Measurements from ENCODE around the gene PHF13. TPM values are rescaled to one million over a fixed set of nuclear protein-coding genes. Genes with fewer than 3 reads are reported as not detected.
"Not testable (repeated sequence)": the region's sequence is repeated elsewhere in the genome, so short reads cannot be mapped to it uniquely, and the experiment has no call there.

The PHF13 gene
- polyA plus RNA-seq, 12 donors = 15.1 to 34.6 (median 18.7) TPM; not detected in 1

DNA sequence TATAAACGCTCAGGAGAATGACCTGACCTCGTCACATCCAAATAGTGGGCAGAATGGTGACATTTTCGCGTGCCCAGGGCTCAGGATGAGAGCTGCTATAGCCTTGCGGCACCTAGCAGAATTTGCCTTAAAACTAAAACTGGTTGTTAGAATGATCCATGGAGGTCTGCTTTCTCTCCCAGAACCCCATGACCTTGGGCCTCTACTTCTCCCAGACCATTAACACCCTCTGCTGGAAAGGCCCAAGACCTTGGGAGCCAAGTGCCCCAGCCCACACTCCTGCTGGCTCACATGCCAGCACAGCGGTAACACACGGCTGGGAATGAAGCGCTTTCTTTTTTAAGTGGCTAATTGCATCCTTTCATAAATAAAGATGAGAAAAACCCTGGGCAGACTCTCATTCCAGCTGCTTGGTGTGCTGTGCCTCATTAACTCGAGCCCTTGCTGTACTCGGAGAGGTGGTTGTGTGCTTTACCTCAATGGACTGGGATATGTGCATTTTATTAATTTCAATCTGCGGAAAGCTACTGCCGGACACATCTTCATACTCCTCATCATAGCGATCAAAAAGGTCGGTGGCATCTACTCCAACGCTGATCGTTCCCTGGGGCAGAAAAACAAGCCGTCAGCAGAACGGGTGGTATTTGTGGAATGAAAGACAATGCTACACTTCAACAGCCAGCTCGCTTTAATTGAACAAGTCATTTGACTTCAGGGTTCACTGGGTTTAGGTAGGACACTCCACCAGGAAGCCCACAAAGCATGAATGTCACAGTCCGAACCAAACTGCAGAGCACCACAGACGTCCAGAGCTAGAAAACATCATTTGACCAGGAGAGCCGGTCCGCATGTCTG, 40.1 kb downstream of the PHF13 start:
- DNase-seq = no peak

DNA sequence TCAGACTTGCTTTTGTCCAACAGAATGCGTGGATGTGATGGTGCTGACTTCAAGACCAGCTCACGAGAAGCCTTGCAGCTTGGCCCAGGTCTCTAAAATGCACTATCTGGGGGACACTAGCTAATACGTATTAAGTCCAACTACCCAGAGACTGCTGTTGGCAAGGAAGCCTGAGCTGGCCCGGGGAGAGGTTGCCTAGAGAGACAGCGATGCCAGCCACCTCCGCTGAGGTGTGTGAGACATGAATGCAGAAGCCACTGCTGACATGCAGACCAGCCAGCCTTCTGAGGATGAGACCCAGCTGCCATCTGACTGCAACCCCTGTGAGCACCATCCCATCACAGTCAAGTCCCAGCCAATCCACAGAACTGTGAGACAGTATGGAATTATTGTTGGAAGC, 43.6 kb downstream of the PHF13 start:
- DNase-seq = no peak

DNA sequence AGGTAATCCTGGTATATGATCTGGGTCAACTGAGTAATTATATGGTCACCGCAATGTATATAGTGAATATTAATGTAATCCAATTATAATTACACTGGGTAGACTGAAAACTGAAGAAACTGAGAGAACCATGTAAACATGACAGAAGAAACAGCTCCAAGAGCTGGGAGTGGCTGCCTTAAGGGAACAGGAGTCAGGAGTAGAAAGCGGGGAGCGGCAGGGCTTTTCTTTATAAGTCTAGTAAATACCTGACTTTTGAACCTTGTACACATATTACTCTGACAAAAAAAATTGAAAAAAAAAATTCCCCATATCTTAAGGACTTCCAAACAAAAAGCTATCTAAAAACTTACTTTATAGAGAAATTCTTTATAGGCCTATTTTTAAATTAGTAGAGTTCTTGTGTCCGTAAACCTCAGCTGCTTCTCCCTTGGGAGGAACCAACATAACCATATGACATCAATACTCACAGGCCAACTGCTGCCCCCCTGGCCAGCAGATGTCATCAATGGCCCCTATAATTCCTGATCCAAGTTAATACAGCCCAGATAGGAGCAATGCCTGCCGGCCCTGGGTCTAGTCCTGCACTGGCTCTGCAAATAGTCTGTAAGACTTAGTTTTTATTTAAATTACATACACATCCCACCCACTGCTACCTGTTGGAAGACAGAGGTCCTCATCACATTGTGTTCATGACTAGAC, 45.0 kb downstream of the PHF13 start:
- no peak for DNase-seq

DNA sequence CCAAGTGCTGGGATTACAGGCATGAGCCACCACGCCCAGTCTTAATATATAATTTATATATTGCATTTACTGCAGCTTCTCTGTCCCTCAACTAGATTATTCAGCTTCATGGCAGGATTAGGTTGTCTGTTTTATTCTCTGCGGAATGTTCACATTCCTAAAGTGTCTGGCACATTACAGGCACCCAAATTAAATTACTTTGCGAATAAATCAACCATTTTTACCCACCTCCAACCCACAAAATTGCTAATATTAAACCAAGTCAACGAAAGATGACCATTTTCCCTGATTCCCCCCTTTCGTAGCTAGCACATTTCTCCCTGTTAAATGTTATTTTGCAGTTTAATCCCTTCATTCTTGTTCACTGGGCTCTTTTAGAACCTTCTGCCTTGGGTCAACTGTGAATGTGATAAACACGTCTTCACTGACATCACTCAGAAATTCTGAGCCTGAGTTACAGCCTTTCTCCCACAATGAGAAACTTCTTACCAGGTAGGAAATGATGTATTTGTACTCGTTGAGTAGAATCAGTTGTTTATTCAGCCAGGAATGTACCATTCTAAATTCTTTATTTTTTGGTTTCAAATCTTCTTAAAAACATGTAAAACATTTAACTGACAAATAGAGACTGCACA, 47.0 kb downstream of the PHF13 start:
- no peak for DNase-seq

DNA sequence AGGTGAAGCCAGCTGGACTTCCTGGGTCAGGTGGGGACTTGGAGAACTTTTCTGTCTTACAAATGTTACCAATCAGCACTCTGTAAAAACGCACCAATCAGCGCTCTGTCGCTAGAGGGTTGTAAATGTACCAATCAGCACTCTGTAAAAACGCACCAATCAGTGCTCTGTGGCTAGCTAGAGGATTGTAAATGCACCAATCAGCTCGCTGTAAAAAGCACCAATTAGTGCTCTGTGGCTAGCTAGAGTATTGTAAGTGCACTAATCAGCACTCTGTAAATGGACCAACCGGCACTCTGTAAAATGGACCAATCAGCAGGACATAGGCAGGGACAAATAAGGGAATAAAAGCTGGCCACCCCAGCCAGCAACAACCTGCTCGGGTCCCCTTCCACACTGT, 48.9 kb downstream of the PHF13 start:
- DNase-seq = not testable (repeated sequence)

DNA sequence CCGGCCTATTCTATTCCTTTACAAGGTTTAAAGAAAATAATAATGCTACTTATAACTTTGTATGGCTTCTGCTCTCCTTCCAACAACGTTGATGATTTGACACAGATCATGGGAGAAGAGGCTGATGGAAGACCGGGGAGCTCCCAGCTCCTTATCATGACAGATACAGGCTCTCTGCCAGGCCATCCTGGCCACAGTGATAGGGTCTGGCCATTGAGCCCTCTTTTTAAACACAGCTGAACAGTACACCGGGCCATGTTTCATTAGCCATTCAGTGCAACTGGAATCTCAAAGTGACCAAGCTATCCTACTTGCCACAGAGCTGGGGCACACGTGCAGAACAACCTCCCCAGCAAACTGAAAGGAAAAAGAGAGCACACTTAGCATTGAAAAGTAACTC, 53.2 kb downstream of the PHF13 start:
- no peak for DNase-seq

DNA sequence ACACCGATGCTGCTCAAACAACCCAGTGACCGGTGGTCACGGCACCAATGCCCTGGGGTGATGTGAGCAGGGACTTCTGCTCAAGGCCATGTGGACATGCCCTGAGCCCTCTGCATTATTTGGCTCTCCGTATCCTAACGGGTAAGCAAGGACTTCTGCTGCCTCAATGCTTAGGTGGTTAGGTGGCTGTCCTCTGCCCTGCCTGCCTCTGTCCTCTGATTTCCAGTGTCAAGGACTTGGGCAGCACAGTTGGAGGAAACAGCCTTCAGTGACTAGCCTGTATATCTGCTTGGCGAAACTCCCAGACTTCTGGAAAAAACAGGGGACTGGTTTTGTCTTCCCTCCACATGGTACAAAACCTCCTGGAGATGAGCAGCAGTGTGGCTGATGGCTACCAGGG, 53.6 kb downstream of the PHF13 start:
- DNase-seq = no peak

DNA sequence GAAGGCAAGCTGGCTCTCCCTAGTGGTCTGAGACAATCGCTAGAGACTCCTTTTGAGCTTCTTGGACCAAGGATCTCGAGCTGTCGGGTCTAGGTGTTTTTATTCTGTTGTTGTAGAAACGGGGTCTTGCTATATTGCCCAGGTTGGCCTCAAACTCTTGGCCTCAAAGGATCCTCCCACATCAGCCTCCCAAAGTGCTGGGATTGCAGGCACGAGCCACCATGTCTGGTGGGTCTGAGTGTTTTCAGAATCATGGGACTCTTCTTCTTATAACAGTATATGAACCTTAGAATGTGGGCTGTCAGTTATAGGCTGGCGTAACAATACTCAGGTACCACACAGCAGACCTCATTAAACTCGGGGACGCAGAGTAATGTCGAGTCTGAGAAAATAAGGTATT, 55.0 kb downstream of the PHF13 start:
- DNase-seq = no peak

DNA sequence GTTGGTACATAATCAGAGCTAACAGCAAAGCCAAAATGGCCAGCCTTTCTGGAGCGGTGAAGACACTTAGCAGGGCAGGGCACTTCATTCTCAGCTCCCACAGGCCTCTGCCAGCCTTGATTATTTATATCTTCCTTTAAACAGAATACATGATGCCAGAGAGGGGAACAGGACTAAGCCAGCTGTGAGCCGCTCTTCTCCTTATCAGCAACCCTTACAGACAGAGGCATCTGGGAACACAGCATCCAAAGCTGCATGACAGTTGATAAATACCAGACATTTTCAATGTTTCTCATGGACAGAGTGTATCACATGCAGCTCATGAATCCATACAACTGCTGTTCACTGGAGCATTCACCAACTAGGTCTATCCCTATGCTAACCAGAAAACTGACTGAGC, 59.0 kb downstream of the PHF13 start:
- no peak for DNase-seq

Other genes with a start within 250 kb of the PHF13 start
- 10 to 100 TPM in 11 of 12 donors, not detected in 1; 12.8 to 21.3 (median 15.5) TPM for gene ACOT7, start 220.0 kb upstream of the PHF13 start, polyA plus RNA-seq (ENCODE audit: insufficient read length in 12 of 12)
- 1 to 10 TPM in 2 of 12 donors, under 1 TPM in 5, not detected in 5; 0.08 to 5.2 (median 0.17) TPM for gene HES2, start 193.8 kb upstream of the PHF13 start, polyA plus RNA-seq (ENCODE audit: insufficient read length in 12 of 12)
- gene ESPN, start 189.0 kb upstream of the PHF13 start, polyA plus RNA-seq (ENCODE audit: insufficient read length in 12 of 12) = 10 to 100 TPM in 1 of 12 donors, 1 to 10 TPM in 9, under 1 TPM in 1, not detected in 1; 0.76 to 46.7 (median 1.4) TPM
- 10 to 100 TPM in 4 of 12 donors, 1 to 10 TPM in 7, not detected in 1; 4.6 to 57.6 (median 8.7) TPM for gene TNFRSF25, start 147.6 kb upstream of the PHF13 start, polyA plus RNA-seq (ENCODE audit: insufficient read length in 12 of 12)
- gene PLEKHG5, start 122.1 kb upstream of the PHF13 start, polyA plus RNA-seq (ENCODE audit: insufficient read length in 12 of 12) = 10 to 100 TPM in 5 of 12 donors, 1 to 10 TPM in 6, not detected in 1; 6.5 to 32.0 (median 9.8) TPM
- gene NOL9, start 59.2 kb upstream of the PHF13 start, polyA plus RNA-seq (ENCODE audit: insufficient read length in 12 of 12) = 10 to 100 TPM in 11 of 12 donors, not detected in 1; 11.6 to 26.6 (median 17.1) TPM
- gene TAS1R1, start 58.4 kb upstream of the PHF13 start, polyA plus RNA-seq (ENCODE audit: insufficient read length in 12 of 12) = 1 to 10 TPM in 10 of 12 donors, not detected in 2; 3.3 to 7.0 (median 6.2) TPM
- gene ZBTB48, start 33.7 kb upstream of the PHF13 start, polyA plus RNA-seq (ENCODE audit: insufficient read length in 12 of 12) = 10 to 100 TPM in 11 of 12 donors, not detected in 1; 12.0 to 31.4 (median 18.5) TPM
- 10 to 100 TPM in 11 of 12 donors, not detected in 1; 15.8 to 55.5 (median 32.1) TPM for gene KLHL21, start 10.9 kb upstream of the PHF13 start, polyA plus RNA-seq (ENCODE audit: insufficient read length in 12 of 12)
- 10 to 100 TPM in 11 of 12 donors, not detected in 1; 14.1 to 20.4 (median 16.0) TPM for gene THAP3, start 11.1 kb downstream of the PHF13 start, polyA plus RNA-seq (ENCODE audit: insufficient read length in 12 of 12)
- 10 to 100 TPM in 11 of 12 donors, not detected in 1; 26.9 to 43.3 (median 35.7) TPM for gene DNAJC11, start 88.1 kb downstream of the PHF13 start, polyA plus RNA-seq (ENCODE audit: insufficient read length in 12 of 12)
- gene CAMTA1, start 171.7 kb downstream of the PHF13 start, polyA plus RNA-seq (ENCODE audit: insufficient read length in 12 of 12) = 10 to 100 TPM in 11 of 12 donors, not detected in 1; 24.2 to 51.1 (median 44.7) TPM

Measured in muscle of arm (tissue), 12 donors.